Neural cell (in vitro differentiated cells): ENCODE results near the gene SNPH.

Experiments used
- CTCF ChIP-seq: fragments of 450-650 bp; IDR thresholded peaks from 2 replicates; pipeline ENCODE4 v1.5.1; 2014; ENCODE audit warnings: antibody characterized with exemption, mild to moderate bottlenecking, moderate library complexity; ENCODE audit not compliant: poor library complexity, severe bottlenecking
- EP300 ChIP-seq: fragments of 450-650 bp; conservative IDR thresholded peaks from 2 replicates; pipeline ENCODE4 v1.6.1; 2014; ENCODE audit warnings: antibody characterized with exemption, mild to moderate bottlenecking, moderate library complexity; ENCODE audit not compliant: poor library complexity, severe bottlenecking
- EZH2 ChIP-seq: fragments of 200-600, 300-800 bp; shearing (Covaris generic), sonication (generic); IDR thresholded peaks from 2 replicates; pipeline ENCODE4 v1.6.1; 2014; ENCODE audit warnings: antibody characterized with exemption, low read length, borderline replicate concordance, mild to moderate bottlenecking; ENCODE audit not compliant: insufficient read depth, poor library complexity, severe bottlenecking
- POLR2AphosphoS5 ChIP-seq: IDR thresholded peaks from 2 replicates; pipeline ENCODE4 v1.6.1; 2012
- REST ChIP-seq: IDR thresholded peaks from 2 replicates; pipeline ENCODE4 v1.6.1; 2012; ENCODE audit warnings: borderline replicate concordance
- SMC3 ChIP-seq: fragments of 450-650 bp; conservative IDR thresholded peaks from 2 replicates; pipeline ENCODE4 v1.6.1; 2014; ENCODE audit warnings: antibody characterized with exemption, mild to moderate bottlenecking, moderate library complexity; ENCODE audit not compliant: poor library complexity
- TAF1 ChIP-seq: IDR thresholded peaks from 2 replicates; pipeline ENCODE4 v1.6.1; 2012; ENCODE audit warnings: low read depth

GRCh38 chr20:1324598-1325172, 58.6 kb downstream of the SNPH start:
- TF ChIP-seq CTCF = no peak
- TF ChIP-seq TAF1 = no peak
- no peak for TF ChIP-seq EZH2
- TF ChIP-seq SMC3 = no peak
- no peak for TF ChIP-seq EP300
- TF ChIP-seq POLR2AphosphoS5 = no peak
- peak; percentile 83 for TF ChIP-seq REST
